Measurements from ENCODE around the gene CTPS1. TPM values are rescaled to one million over a fixed set of nuclear protein-coding genes. Genes with fewer than 3 reads are reported as not detected.

The CTPS1 gene
- polyA plus RNA-seq, 1 donor from 2014 or later = 76.1 TPM

DNA sequence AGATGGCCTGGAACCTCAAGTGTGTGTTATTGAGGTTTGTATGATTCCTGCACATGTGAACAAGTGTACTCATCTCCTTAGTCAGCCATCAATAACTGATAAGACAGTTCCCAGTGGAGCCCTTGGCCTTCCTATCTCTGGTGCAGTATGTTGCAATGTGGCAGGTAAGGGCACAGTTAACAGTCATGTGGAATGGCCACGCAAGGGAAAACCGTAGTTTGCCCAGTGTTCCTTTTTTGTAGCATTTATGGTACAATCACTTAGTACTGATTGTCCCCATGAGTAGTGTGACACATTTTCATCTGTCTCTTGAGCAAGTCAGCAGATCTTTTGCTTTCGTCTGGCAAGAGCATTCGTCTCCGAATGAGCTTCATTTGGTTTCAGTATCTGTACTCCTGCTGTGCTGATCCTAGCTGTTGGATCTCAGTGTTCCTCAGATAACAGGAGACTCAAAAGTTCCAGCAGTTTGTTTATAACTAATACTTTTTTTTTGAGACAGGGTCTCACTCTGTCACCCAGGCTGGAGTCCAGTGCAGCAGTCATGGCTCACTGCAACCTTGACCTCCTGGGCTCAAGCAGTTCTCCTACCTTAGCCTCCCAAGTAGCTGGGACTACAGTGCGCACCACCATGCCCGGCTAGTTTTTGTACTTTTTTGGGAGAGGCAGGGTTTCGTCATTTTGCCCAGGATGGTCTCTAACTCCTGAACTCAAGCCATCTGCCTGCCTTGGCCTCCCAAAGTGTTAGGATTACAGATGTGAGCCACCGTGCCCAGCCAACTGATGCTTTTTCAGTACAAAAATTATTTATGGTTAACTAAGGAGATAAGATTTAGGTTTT, 8.2 kb downstream of the CTPS1 start:
- TF ChIP-seq EZH2 (IDR thresholded peaks at IDR 0.05; ENCODE audit: borderline replicate concordance, insufficient read depth, low read length, poor library complexity, severe bottlenecking) (no peak), TAF1 (IDR thresholded peaks at IDR 0.05; ENCODE audit: low read depth) (no peak), RAD21 (conservative IDR thresholded peaks at IDR 0.05) (no peak), MXI1 (conservative IDR thresholded peaks at IDR 0.05; ENCODE audit: poor library complexity, severe bottlenecking) (no peak), POLR2AphosphoS5 (IDR thresholded peaks at IDR 0.05) (no peak), SMC3 (conservative IDR thresholded peaks at IDR 0.05; ENCODE audit: poor library complexity) (no peak), REST (IDR thresholded peaks at IDR 0.05; ENCODE audit: borderline replicate concordance) (no peak), EP300 (conservative IDR thresholded peaks at IDR 0.05; ENCODE audit: poor library complexity, severe bottlenecking) (no peak)
- TF ChIP-seq, protein P1, sequence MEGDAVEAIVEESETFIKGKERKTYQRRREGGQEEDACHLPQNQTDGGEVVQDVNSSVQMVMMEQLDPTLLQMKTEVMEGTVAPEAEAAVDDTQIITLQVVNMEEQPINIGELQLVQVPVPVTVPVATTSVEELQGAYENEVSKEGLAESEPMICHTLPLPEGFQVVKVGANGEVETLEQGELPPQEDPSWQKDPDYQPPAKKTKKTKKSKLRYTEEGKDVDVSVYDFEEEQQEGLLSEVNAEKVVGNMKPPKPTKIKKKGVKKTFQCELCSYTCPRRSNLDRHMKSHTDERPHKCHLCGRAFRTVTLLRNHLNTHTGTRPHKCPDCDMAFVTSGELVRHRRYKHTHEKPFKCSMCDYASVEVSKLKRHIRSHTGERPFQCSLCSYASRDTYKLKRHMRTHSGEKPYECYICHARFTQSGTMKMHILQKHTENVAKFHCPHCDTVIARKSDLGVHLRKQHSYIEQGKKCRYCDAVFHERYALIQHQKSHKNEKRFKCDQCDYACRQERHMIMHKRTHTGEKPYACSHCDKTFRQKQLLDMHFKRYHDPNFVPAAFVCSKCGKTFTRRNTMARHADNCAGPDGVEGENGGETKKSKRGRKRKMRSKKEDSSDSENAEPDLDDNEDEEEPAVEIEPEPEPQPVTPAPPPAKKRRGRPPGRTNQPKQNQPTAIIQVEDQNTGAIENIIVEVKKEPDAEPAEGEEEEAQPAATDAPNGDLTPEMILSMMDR (IDR thresholded peaks at IDR 0.05; ENCODE audit: poor library complexity, severe bottlenecking) = no peak
- H3K79me2 ChIP-seq (replicated peaks; ENCODE audit: insufficient read depth, low read length) = peaks cover 8% of the 10 kb centered on the region
- no peak overlapping the region for H3K4me2 ChIP-seq (ENCODE audit: low read length)
- H3K27me3 ChIP-seq (ENCODE audit: insufficient read depth, low read depth, low read length) = no peaks in the 10 kb centered on the region
- no peak overlapping the region for H3K9ac ChIP-seq (ENCODE audit: low read length)
- H2AFZ ChIP-seq (ENCODE audit: low read depth, low read length) = no peak overlapping the region
- no peaks in the 10 kb centered on the region for H3K9me3 ChIP-seq (ENCODE audit: low read length)
- peaks cover 13% of the 10 kb centered on the region for H3K36me3 ChIP-seq (ENCODE audit: insufficient read depth, low read length)
- no peaks in the 10 kb centered on the region for H3F3A ChIP-seq (ENCODE audit: insufficient read depth, low read length, poor library complexity, severe bottlenecking)
- H3K27ac ChIP-seq (ENCODE audit: low read length) = no peak overlapping the region
- no peak overlapping the region for H3K4me3 ChIP-seq (ENCODE audit: low read length)
- H3K9me2 ChIP-seq (ENCODE audit: insufficient read depth, low read length) = no peaks in the 10 kb centered on the region
- H4K20me1 ChIP-seq (ENCODE audit: insufficient read depth) = no peaks in the 10 kb centered on the region

GRCh38 chr1:40988280-40988679, 8.8 kb downstream of the CTPS1 start:
- Histone ChIP-seq H3K4me3 (ENCODE audit: low read length) (no peak overlapping the region), H3K27ac (ENCODE audit: low read length) (no peak overlapping the region), H3K9ac (ENCODE audit: low read length) (no peak overlapping the region), H3K9me3 (ENCODE audit: low read length) (no peaks in the 10 kb centered on the region), H3F3A (ENCODE audit: insufficient read depth, low read length, poor library complexity, severe bottlenecking) (no peaks in the 10 kb centered on the region), H3K79me2 (replicated peaks; ENCODE audit: insufficient read depth, low read length) (peaks cover 1% of the 10 kb centered on the region), H3K36me3 (ENCODE audit: insufficient read depth, low read length) (peaks cover 13% of the 10 kb centered on the region), H3K4me2 (ENCODE audit: low read length) (no peak overlapping the region), H4K20me1 (ENCODE audit: insufficient read depth) (no peaks in the 10 kb centered on the region), H3K27me3 (ENCODE audit: insufficient read depth, low read depth, low read length) (no peaks in the 10 kb centered on the region), H3K9me2 (ENCODE audit: insufficient read depth, low read length) (no peaks in the 10 kb centered on the region), H2AFZ (ENCODE audit: low read depth, low read length) (no peak overlapping the region)
- TF ChIP-seq RAD21 (conservative IDR thresholded peaks at IDR 0.05) (no peak), EP300 (conservative IDR thresholded peaks at IDR 0.05; ENCODE audit: poor library complexity, severe bottlenecking) (no peak), MXI1 (conservative IDR thresholded peaks at IDR 0.05; ENCODE audit: poor library complexity, severe bottlenecking) (no peak), REST (IDR thresholded peaks at IDR 0.05; ENCODE audit: borderline replicate concordance) (no peak), SMC3 (conservative IDR thresholded peaks at IDR 0.05; ENCODE audit: poor library complexity) (no peak), POLR2AphosphoS5 (IDR thresholded peaks at IDR 0.05) (no peak), TAF1 (IDR thresholded peaks at IDR 0.05; ENCODE audit: low read depth) (no peak), EZH2 (IDR thresholded peaks at IDR 0.05; ENCODE audit: borderline replicate concordance, insufficient read depth, low read length, poor library complexity, severe bottlenecking) (no peak)
- TF ChIP-seq, protein P1 (IDR thresholded peaks at IDR 0.05; ENCODE audit: poor library complexity, severe bottlenecking) = no peak
